Sigmoid colon (tissue), 3 donors: Measurements from ENCODE around the gene CAMK1D.

Experiments used
- POLR2A ChIP-seq, 2 donors: fragments of 450-650 bp; IDR thresholded peaks; one replicate each; pipeline ENCODE4 v1.6.1; 2016; ENCODE audit warnings: antibody characterized with exemption in 2 of 2, mild to moderate bottlenecking in 2 of 2, moderate library complexity in 2 of 2
- TF ChIP-seq, protein P1 (sequence below), 4 experiments: fragments of 450-650 bp in 3 of 4; fragments of 200-600 bp in 1 of 4; IDR thresholded peaks; one replicate each; pipeline ENCODE4 v1.5.1; 2016 to 2019; ENCODE audit warnings: antibody characterized with exemption in 4 of 4, mild to moderate bottlenecking in 3 of 4, moderate library complexity in 2 of 4

- TF ChIP-seq, protein P1, sequence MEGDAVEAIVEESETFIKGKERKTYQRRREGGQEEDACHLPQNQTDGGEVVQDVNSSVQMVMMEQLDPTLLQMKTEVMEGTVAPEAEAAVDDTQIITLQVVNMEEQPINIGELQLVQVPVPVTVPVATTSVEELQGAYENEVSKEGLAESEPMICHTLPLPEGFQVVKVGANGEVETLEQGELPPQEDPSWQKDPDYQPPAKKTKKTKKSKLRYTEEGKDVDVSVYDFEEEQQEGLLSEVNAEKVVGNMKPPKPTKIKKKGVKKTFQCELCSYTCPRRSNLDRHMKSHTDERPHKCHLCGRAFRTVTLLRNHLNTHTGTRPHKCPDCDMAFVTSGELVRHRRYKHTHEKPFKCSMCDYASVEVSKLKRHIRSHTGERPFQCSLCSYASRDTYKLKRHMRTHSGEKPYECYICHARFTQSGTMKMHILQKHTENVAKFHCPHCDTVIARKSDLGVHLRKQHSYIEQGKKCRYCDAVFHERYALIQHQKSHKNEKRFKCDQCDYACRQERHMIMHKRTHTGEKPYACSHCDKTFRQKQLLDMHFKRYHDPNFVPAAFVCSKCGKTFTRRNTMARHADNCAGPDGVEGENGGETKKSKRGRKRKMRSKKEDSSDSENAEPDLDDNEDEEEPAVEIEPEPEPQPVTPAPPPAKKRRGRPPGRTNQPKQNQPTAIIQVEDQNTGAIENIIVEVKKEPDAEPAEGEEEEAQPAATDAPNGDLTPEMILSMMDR (IDR thresholded peaks at IDR 0.05), result no peak
- TF ChIP-seq POLR2A (IDR thresholded peaks at IDR 0.05), result no peak
Measured at GRCh38 chr10:12484002-12484918, 134.9 kb downstream of the CAMK1D start.
